Measurements from ENCODE around the gene RAB38. TPM values are rescaled to one million over a fixed set of nuclear protein-coding genes. Genes with fewer than 3 reads are reported as not detected.

The RAB38 gene
- 10.4 TPM for total RNA-seq (ENCODE audit: unreplicated experiment)
- long read RNA-seq, transcript RAB38-201 (3 exons, 1,465 nt): major isoform, 15 of 16 reads
- long read RNA-seq, partial matches to known transcripts: 1 of 16 reads
- long read RNA-seq, other reads (novel, unspliced or antisense): 0 of 16 reads

DNA sequence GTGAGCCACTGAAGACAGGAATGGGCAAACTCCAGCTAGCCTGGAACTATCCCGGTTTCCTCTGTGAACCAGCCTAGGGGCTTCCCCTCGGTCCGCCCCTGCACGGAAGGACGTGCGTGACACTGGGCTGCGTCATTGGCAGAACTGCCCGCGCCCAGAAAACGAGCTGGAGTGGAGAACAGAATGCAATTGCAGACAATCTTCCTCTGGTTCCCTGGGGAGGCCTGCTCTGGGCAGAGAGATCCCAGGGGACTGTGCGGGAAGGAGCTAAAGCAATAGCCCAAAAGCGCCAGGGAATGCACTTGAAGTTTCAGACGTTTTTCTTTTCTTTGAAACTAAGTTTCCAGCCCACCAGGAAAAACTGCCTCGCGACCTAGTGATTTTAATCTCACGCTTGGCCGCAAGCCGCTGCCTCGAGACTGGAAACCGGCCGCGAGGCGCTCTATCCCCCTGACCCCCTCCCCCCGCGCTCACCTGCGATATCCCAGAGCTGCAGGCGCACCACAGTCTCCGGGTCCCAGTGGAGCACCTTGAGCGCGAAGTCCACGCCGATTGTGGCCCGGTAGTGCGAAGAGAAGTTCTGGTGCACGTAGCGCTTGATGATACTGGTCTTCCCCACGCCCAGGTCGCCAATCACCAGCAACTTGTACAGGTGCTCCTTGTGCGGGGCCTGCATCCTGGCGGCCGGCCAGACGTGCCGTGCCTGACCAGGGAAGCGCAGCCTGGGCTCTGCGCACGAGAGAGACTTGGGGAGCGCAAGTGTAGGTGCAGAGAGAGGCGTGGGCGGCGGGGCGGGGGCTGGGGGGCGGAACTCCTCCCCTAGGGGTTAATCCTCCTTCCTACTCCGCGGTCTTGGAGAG lies at the start of gene RAB38:
TSS of gene RAB38 (minus strand) at position 735 of the 860 bp plus-strand sequence. CDS start at position 676, 59 bp downstream.
- H3K9me3 Mint-ChIP-seq (ENCODE audit: unreplicated experiment): no peaks in the 10 kb centered on the region
- H3K4me3 Mint-ChIP-seq (ENCODE audit: unreplicated experiment): peak within 1 kb of the TSS; percentile 91
- H3K27me3 Mint-ChIP-seq (ENCODE audit: unreplicated experiment): no peaks in the 10 kb centered on the region
- H3K36me3 Mint-ChIP-seq (ENCODE audit: low read depth, unreplicated experiment): no peaks in the 10 kb centered on the region
- peaks cover 9% of the 10 kb centered on the region for H3K4me1 Mint-ChIP-seq (ENCODE audit: unreplicated experiment)
- TF ChIP-seq, protein P1, sequence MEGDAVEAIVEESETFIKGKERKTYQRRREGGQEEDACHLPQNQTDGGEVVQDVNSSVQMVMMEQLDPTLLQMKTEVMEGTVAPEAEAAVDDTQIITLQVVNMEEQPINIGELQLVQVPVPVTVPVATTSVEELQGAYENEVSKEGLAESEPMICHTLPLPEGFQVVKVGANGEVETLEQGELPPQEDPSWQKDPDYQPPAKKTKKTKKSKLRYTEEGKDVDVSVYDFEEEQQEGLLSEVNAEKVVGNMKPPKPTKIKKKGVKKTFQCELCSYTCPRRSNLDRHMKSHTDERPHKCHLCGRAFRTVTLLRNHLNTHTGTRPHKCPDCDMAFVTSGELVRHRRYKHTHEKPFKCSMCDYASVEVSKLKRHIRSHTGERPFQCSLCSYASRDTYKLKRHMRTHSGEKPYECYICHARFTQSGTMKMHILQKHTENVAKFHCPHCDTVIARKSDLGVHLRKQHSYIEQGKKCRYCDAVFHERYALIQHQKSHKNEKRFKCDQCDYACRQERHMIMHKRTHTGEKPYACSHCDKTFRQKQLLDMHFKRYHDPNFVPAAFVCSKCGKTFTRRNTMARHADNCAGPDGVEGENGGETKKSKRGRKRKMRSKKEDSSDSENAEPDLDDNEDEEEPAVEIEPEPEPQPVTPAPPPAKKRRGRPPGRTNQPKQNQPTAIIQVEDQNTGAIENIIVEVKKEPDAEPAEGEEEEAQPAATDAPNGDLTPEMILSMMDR (IDR thresholded peaks at IDR 0.05; ENCODE audit: unreplicated experiment): no peak
- peak within 1 kb of the TSS; percentile 48 for H3K27ac Mint-ChIP-seq (ENCODE audit: unreplicated experiment)
- DNase-seq (ENCODE audit: low spot score): peak; percentile 60

DNA sequence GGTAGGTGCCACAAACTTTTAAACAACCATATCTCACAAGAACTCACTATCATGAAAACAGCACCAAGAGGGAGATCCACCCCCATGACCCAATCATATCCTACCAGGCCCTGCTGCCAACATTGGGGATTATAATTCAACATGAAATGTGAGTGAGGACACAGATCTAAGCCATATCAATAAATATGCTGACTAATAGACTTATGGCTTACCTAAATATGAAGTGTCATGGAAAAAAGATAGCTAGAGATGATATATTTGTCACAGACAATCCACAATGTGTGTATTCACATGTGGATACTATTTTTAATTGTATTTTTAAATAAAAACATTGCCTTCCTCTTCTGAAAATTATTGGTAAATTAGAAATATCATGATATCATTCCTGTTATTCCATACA lies 38.2 kb upstream of the RAB38 start:
- Mint-ChIP-seq H3K36me3 (ENCODE audit: low read depth, unreplicated experiment) (no peaks in the 10 kb centered on the region), H3K27me3 (ENCODE audit: unreplicated experiment) (no peaks in the 10 kb centered on the region), H3K27ac (ENCODE audit: unreplicated experiment) (no peak overlapping the region), H3K9me3 (ENCODE audit: unreplicated experiment) (no peaks in the 10 kb centered on the region), H3K4me3 (ENCODE audit: unreplicated experiment) (no peak overlapping the region), H3K4me1 (ENCODE audit: unreplicated experiment) (no peaks in the 10 kb centered on the region)
- TF ChIP-seq, protein P1 (IDR thresholded peaks at IDR 0.05; ENCODE audit: unreplicated experiment): no peak
- no peak for DNase-seq (ENCODE audit: low spot score)

DNA sequence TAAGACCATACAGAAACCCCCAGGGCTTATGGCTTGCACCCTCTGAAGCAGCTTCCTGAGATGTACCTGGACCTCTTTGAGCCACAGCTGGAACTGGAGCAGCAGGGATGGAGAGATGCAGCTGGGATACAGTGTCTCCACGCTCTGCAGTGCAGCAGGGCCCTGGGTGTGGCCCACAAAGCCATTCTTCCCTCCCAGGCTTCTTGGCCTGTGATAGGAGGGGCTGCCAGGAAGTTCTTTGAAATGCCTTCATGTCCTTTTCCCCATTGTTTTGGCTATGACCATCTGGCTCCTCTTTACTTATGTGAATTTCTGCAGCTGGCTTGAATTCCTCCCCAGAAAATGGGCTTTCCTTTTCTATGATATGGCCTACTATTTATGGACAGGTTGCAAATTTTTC lies 37.1 kb upstream of the RAB38 start:
- H3K4me1 Mint-ChIP-seq (ENCODE audit: unreplicated experiment): no peaks in the 10 kb centered on the region
- H3K27ac Mint-ChIP-seq (ENCODE audit: unreplicated experiment): no peak overlapping the region
- H3K4me3 Mint-ChIP-seq (ENCODE audit: unreplicated experiment): no peak overlapping the region
- H3K9me3 Mint-ChIP-seq (ENCODE audit: unreplicated experiment): no peaks in the 10 kb centered on the region
- TF ChIP-seq, protein P1 (IDR thresholded peaks at IDR 0.05; ENCODE audit: unreplicated experiment): no peak
- DNase-seq (ENCODE audit: low spot score): no peak
- no peaks in the 10 kb centered on the region for H3K27me3 Mint-ChIP-seq (ENCODE audit: unreplicated experiment)
- H3K36me3 Mint-ChIP-seq (ENCODE audit: low read depth, unreplicated experiment): no peaks in the 10 kb centered on the region

DNA sequence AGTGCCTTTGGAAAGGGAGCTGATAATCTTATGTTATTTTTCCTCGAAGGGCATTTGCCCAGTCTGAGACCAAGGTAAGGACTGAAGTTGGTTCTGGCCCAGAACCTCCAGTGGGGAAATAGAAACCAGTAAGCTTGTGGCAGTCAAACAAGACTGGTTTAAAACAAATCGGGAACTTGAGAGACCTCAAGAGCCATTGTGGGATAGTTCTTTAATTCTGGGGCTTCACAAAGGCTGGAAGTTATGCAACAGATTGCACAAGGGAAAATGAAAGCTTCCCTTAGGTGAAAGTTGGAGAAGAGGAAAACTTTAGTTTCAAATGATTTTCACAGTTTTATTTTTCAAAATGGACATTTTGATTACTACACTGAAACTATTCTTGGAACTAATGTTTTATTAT lies 33.5 kb upstream of the RAB38 start:
- no peaks in the 10 kb centered on the region for H3K36me3 Mint-ChIP-seq (ENCODE audit: low read depth, unreplicated experiment)
- no peak for DNase-seq (ENCODE audit: low spot score)
- TF ChIP-seq, protein P1 (IDR thresholded peaks at IDR 0.05; ENCODE audit: unreplicated experiment): no peak
- no peaks in the 10 kb centered on the region for H3K4me1 Mint-ChIP-seq (ENCODE audit: unreplicated experiment)
- no peak overlapping the region for H3K27ac Mint-ChIP-seq (ENCODE audit: unreplicated experiment)
- no peak overlapping the region for H3K4me3 Mint-ChIP-seq (ENCODE audit: unreplicated experiment)
- no peaks in the 10 kb centered on the region for H3K9me3 Mint-ChIP-seq (ENCODE audit: unreplicated experiment)
- H3K27me3 Mint-ChIP-seq (ENCODE audit: unreplicated experiment): no peaks in the 10 kb centered on the region

DNA sequence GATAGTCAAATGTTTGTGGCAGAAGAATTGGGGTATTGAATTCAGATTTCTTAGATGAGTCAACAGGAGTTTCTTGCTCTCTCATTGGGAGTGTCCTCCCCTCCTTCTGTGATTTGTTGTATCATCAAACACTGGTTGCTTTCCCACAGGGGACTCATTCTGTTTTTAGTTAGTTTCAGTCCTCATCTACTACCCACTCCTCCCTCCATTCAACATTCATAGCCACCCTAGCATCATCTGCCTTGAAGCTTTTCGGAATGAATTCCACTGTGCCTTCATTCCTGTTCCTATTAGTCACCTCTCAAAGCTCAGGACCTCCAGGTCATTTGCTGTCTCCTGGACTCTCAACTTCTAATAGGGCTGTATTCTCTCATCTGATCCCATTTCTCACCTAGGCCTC lies 31.5 kb upstream of the RAB38 start:
- Mint-ChIP-seq H3K27me3 (ENCODE audit: unreplicated experiment) (no peaks in the 10 kb centered on the region), H3K27ac (ENCODE audit: unreplicated experiment) (no peak overlapping the region), H3K4me1 (ENCODE audit: unreplicated experiment) (no peaks in the 10 kb centered on the region), H3K4me3 (ENCODE audit: unreplicated experiment) (no peak overlapping the region), H3K36me3 (ENCODE audit: low read depth, unreplicated experiment) (no peaks in the 10 kb centered on the region), H3K9me3 (ENCODE audit: unreplicated experiment) (no peaks in the 10 kb centered on the region)
- TF ChIP-seq, protein P1 (IDR thresholded peaks at IDR 0.05; ENCODE audit: unreplicated experiment): no peak
- DNase-seq (ENCODE audit: low spot score): no peak
